OCI-LY7 (cell line): Measurements from ENCODE around the gene SLC4A11.

Source experiments
- EZH2phosphoT487 ChIP-seq: fragments of 200-600 bp; sonication (generic); IDR thresholded peaks from 2 replicates; pipeline ENCODE4 v1.6.1; 2018; ENCODE audit warnings: low read depth, borderline replicate concordance, mild to moderate bottlenecking, mixed run types, antibody characterized with exemption, low read length, moderate library complexity, mixed read lengths
- TF ChIP-seq, protein P1 (sequence below): fragments of 200-600 bp; sonication (generic); conservative IDR thresholded peaks from 2 replicates; pipeline ENCODE4 v1.5.1; 2014; ENCODE audit warnings: mild to moderate bottlenecking, antibody characterized with exemption, low read length, moderate library complexity, mixed read lengths

DNA sequence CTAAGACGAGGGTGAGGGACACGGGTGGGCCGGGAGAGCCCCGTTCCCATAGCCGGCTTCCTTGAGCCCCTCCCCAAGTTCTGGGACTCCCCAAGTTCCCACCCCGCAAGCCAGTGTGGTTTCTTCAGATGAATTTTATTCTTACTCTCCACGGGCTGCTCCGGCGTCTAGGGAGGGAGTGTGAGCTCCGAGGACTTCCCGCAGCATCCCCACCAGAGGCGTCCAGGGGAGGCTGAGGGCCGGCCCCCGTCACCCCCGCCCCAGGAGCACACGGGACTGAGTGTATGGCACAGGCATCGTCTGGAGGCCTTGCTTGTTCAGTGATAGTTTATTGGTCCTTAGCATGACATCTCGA is 10.0 kb upstream of the SLC4A11 start:
- TF ChIP-seq, protein P1, sequence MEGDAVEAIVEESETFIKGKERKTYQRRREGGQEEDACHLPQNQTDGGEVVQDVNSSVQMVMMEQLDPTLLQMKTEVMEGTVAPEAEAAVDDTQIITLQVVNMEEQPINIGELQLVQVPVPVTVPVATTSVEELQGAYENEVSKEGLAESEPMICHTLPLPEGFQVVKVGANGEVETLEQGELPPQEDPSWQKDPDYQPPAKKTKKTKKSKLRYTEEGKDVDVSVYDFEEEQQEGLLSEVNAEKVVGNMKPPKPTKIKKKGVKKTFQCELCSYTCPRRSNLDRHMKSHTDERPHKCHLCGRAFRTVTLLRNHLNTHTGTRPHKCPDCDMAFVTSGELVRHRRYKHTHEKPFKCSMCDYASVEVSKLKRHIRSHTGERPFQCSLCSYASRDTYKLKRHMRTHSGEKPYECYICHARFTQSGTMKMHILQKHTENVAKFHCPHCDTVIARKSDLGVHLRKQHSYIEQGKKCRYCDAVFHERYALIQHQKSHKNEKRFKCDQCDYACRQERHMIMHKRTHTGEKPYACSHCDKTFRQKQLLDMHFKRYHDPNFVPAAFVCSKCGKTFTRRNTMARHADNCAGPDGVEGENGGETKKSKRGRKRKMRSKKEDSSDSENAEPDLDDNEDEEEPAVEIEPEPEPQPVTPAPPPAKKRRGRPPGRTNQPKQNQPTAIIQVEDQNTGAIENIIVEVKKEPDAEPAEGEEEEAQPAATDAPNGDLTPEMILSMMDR, result no peak
- TF ChIP-seq EZH2phosphoT487, result no peak
